Subcutaneous abdominal adipose tissue (tissue), 5 donors: ENCODE data around the gene CALCR.
"Not testable (repeated sequence)": the region's sequence is repeated elsewhere in the genome, so short reads cannot be mapped to it uniquely, and the experiment has no call there.

ENCODE experiments used
- H3K27ac ChIP-seq: one replicate; pipeline ENCODE4 v1.7.0; 2013; ENCODE audit warnings: low read depth, mild to moderate bottlenecking, inconsistent platforms, low read length, moderate library complexity
- H3K27me3 ChIP-seq, 5 donors: one replicate each; pipeline ENCODE4 v1.7.0; 2013; ENCODE audit warnings: low read length in 5 of 5, inconsistent platforms in 1 of 5; ENCODE audit not compliant: control insufficient read depth in 5 of 5, insufficient read depth in 4 of 5
- H3K36me3 ChIP-seq, 5 donors: one replicate each; pipeline ENCODE4 v1.7.0; 2013; ENCODE audit warnings: low read length in 5 of 5; ENCODE audit not compliant: control insufficient read depth in 5 of 5, insufficient read depth in 5 of 5
- H3K4me1 ChIP-seq, 5 donors: one replicate each; pipeline ENCODE4 v1.7.0; 2013; ENCODE audit warnings: low read length in 5 of 5, mild to moderate bottlenecking in 3 of 5, moderate library complexity in 1 of 5; ENCODE audit not compliant: control insufficient read depth in 5 of 5, insufficient read depth in 5 of 5
- H3K4me3 ChIP-seq, 5 donors: one replicate each; pipeline ENCODE4 v1.7.0; 2013; ENCODE audit warnings: low read length in 5 of 5, low read depth in 1 of 5
- H3K9ac ChIP-seq, 5 donors: one replicate each; pipeline ENCODE4 v1.7.0; 2013; ENCODE audit warnings: low read length in 5 of 5, mild to moderate bottlenecking in 4 of 5, moderate library complexity in 3 of 5
- H3K9me3 ChIP-seq, 5 donors: one replicate each; pipeline ENCODE4 v1.7.0; 2013; ENCODE audit warnings: low read length in 5 of 5; ENCODE audit not compliant: control insufficient read depth in 5 of 5
- donor health status: healthy.
- donor health status: healthy.
- donor health status: healthy.
- donor health status: healthy.
- donor health status: healthy.

CALCR gene

DNA sequence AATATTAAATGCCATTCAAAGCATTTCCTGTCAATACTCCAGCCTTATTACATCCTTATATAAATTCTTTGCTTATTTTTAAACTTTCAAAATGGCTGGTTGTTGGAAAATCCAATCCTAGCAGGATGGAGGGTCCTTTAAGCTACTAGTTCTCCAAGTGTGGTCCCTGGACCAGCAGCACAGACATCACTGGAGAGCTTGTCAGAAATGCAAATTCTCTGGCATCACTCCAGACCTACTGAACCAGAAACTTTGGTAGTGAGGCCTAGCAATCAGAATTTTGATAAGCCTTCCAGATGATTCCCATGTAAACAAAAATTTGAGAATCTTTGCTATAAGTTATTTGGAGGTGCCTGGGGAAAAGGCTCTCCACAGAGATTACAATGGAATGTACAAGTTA lies 43.8 kb downstream of the CALCR start:
- H3K9me3 ChIP-seq: no peaks in the 10 kb centered on the region
- H3K4me3 ChIP-seq: no peak overlapping the region
- no peaks in the 10 kb centered on the region for H3K36me3 ChIP-seq
- H3K4me1 ChIP-seq: no peaks in the 10 kb centered on the region
- H3K27me3 ChIP-seq: no peaks in the 10 kb centered on the region
- no peak overlapping the region for H3K9ac ChIP-seq
- H3K27ac ChIP-seq: no peak overlapping the region

DNA sequence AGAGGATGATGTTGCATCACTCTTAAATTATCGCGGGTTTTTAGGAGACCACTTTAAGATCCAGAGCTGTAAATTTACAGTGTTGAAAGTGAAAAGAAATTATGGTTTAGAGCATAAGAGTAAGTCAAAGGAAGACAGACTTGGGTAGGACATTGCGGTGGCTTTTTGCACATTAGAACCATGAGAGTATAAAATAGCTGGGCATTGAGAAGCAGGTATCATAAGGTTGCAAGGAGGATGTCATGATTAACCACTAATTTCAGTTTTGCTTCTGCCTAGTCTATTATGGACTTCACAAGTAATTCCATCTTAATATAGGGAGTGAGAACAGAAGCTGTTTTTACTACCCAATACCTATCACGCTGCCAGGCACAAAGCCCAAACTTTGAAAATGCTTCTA lies 57.7 kb downstream of the CALCR start:
- Histone ChIP-seq H3K36me3 (no peaks in the 10 kb centered on the region), H3K27me3 (no peaks in the 10 kb centered on the region), H3K9me3 (no peaks in the 10 kb centered on the region), H3K27ac (no peak overlapping the region), H3K9ac (no peak overlapping the region), H3K4me3 (no peak overlapping the region), H3K4me1 (no peaks in the 10 kb centered on the region)

DNA sequence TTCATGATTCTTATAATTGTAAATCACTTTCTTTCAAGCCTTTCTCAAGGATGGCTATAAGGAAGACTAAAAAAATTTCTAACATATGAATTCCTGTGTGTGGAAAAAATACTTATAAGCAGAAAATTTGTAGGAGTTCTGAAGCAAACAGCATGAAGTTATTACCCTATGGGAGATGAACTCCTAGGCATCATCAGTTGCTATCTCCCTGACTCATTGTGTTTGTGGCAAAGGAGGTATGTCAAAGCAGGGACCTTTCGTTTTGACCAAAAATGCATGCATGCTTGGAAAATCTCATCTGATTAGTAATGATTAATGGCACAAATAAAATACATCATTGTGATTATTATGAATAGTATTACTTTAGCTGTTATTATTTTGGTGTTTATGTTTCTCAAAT lies 59.4 kb downstream of the CALCR start:
- H3K4me3 ChIP-seq: no peak overlapping the region
- no peak overlapping the region for H3K9ac ChIP-seq
- no peaks in the 10 kb centered on the region for H3K9me3 ChIP-seq
- H3K36me3 ChIP-seq: no peaks in the 10 kb centered on the region
- no peak overlapping the region for H3K27ac ChIP-seq
- no peaks in the 10 kb centered on the region for H3K4me1 ChIP-seq
- H3K27me3 ChIP-seq: no peaks in the 10 kb centered on the region

DNA sequence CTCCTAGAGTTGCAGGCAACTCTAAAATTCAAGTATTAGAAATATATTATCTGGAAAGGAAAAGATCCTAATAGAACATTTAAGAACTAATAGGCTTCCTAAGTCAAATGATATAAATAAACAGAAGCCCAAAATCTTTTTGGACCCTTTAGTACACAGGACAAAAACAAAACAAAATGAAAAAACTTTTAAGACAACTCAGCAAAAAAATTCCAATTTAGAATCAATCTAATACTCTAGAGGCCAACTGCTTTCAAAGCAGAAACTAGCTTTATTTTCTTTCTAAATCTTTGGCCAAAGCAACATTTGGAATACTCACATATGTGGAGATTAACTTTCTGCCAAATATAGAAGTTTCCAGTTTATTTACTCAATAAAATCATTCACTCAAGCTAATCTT lies 65.2 kb downstream of the CALCR start:
- H3K27ac ChIP-seq: no peak overlapping the region
- no peaks in the 10 kb centered on the region for H3K4me1 ChIP-seq

DNA sequence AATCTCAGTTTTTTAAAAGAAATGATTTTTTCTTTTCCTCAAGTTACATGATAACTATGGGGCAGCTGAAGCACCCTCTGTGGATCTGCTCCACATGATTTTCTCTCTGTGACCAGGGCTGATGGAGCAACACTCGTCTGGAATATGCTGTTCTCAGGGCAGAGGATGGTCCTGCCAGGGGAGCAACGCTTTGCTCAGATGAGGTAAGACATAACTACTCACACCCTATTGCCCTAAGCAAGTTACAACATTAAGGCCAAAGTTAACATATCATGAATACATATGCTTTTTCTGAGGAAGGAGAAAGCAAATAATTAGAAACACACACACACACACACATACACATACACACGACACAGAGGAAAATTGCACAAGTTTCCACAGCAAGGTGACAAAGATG lies 71.4 kb downstream of the CALCR start:
- H3K27ac ChIP-seq: no peak overlapping the region
- H3K9ac ChIP-seq: no peak overlapping the region
- no peaks in the 10 kb centered on the region for H3K36me3 ChIP-seq
- H3K4me3 ChIP-seq: no peak overlapping the region
- no peaks in the 10 kb centered on the region for H3K4me1 ChIP-seq
- no peaks in the 10 kb centered on the region for H3K27me3 ChIP-seq
- no peaks in the 10 kb centered on the region for H3K9me3 ChIP-seq

More for the DNA sequence above, 65.2 kb downstream of the CALCR start:
- no peaks in the 10 kb centered on the region for H3K9me3 ChIP-seq
- no peak overlapping the region for H3K9ac ChIP-seq
- no peaks in the 10 kb centered on the region for H3K36me3 ChIP-seq
- H3K4me3 ChIP-seq: no peak overlapping the region
- no peaks in the 10 kb centered on the region for H3K27me3 ChIP-seq

DNA sequence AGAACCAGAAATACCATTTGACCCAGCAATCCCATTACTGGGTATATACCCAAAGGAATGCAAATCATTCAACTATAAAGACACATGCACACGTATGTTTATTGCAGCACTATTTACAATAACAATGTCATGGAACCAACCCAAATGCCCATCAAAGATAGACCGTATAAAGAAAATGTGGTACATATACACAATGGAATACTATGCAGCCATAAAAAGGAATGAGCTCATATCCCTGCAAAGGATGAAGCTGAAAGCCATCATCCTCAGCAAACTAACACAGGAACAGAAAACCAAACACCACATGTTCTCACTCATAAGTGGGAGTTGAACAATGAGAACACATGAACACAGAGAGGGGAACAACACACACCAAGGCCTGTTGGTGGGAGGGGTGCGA lies 82.7 kb downstream of the CALCR start:
- not testable (repeated sequence) for H3K4me3 ChIP-seq, H3K9me3 ChIP-seq, H3K9ac ChIP-seq, H3K27ac ChIP-seq, H3K4me1 ChIP-seq, H3K27me3 ChIP-seq, H3K36me3 ChIP-seq

DNA sequence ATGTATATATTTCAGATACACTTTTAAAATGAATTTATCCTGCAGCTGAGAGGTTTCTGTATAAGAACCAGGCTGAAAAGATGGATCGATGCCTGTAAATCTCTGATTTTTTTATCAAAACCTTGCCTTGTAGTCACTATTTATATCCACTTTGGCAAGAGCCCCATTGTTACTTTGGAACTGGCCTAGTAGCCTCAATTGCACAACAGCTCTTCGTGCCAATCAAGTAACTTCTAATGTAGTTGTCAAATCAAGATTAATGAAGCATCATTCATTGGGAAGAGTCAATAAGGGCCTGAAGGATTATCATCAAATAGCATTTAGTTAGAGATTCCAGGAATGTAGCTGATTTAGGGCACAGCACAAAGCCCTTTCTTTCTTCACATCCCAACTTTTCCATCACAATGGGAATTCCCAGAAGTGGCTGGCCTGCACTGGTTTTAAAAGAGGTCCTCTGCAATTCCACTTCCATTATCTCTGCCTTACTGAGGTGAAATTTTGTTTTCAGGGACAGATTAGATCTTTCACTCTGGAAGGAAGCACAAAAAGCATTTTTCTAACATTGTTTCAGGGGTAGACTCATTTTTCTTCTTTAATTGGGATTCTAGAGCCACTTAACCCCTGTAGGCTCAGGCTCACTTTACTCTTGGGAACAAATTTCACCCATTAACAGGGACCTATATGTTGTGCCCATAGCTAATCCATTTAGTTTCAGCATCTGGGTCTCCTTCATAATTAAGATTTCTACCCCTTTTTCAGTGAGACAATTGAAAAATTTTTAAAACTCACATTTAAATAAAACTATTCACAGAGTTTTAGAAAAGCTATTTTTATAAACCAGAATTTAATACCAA lies 97.8 kb downstream of the CALCR start:
- Histone ChIP-seq H3K36me3 (no peaks in the 10 kb centered on the region), H3K4me3 (no peak overlapping the region), H3K9ac (no peak overlapping the region), H3K9me3 (no peaks in the 10 kb centered on the region), H3K27me3 (no peaks in the 10 kb centered on the region), H3K4me1 (peaks cover 0 to 2% (median 0%) of the 10 kb centered on the region in 5 donors), H3K27ac (no peak overlapping the region)

DNA sequence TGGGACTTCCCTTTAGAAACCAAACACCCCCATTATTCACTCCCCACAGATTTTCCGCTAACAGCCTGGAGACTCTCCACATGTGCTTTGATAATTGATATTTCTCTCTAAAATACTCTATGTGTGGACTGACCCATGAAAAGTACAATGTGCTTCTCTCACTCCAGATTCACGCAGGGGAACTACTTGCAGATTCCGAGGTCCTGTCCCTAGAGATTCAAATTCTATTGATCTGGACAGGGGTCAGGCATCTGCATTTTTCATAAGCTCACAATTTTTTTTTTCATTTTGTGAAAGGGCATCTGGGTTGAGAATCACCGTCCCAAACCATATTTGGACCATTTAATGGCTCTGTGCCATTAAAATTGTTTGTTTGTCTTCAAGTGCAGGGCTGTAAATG lies 98.7 kb downstream of the CALCR start:
- no peaks in the 10 kb centered on the region for H3K9me3 ChIP-seq
- H3K4me1 ChIP-seq: peaks cover 0 to 2% (median 0%) of the 10 kb centered on the region in 5 donors
- H3K27me3 ChIP-seq: no peaks in the 10 kb centered on the region
- no peak overlapping the region for H3K27ac ChIP-seq
- H3K36me3 ChIP-seq: no peaks in the 10 kb centered on the region
- H3K9ac ChIP-seq: no peak overlapping the region
- no peak overlapping the region for H3K4me3 ChIP-seq

DNA sequence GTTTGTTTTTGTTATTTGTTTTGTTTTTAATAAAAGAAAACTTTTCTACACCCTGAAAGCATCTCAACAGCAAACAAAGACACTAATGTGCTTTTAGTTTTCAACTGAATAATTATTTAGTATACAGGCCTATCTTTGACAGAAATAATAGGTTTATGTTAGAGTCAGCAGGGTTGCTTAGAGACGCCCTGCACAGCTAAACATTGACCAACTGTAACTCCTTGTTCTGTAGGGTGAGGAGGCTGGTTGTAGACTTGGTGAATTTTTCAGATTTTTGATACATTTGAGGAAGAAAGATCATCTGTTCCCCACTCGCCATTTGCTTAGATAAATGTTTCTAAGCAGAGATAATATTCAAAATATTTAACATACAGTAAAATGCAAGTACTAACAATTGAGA lies 103.1 kb downstream of the CALCR start:
- Histone ChIP-seq H3K4me3 (no peak overlapping the region), H3K27me3 (no peaks in the 10 kb centered on the region), H3K4me1 (peaks cover 0 to 2% (median 0%) of the 10 kb centered on the region in 5 donors), H3K36me3 (no peaks in the 10 kb centered on the region), H3K9me3 (no peaks in the 10 kb centered on the region), H3K27ac (no peak overlapping the region), H3K9ac (no peak overlapping the region)

DNA sequence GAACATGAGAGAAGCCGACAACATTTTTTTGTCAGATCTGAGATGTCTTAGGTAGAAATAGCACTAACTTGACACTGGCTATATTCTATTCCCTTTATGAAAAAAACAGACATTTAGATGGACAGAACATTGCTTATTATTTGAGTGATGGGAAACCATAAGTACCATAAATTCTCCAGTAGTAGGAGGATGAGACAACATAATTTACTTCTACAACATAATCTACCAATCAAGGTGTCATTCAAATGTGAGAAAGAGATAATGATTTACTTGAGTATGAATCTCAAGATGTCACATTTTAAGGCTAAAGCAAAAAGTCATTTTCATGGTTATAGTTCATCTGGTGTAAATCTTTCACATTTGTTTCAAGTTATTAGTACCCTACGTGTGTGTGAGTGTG lies 110.8 kb downstream of the CALCR start:
- H3K4me3 ChIP-seq: no peak overlapping the region
- H3K36me3 ChIP-seq: no peaks in the 10 kb centered on the region
- no peaks in the 10 kb centered on the region for H3K4me1 ChIP-seq
- H3K27ac ChIP-seq: no peak overlapping the region
- H3K9me3 ChIP-seq: no peaks in the 10 kb centered on the region
- H3K9ac ChIP-seq: no peak overlapping the region
- no peaks in the 10 kb centered on the region for H3K27me3 ChIP-seq
